Measurements from ENCODE around the gene NCMAP. TPM values are rescaled to one million over a fixed set of nuclear protein-coding genes. Genes with fewer than 3 reads are reported as not detected.

NCMAP gene
- total and polyA plus RNA-seq, 4 donors: 1.5 to 20.2 (median 5.9) TPM

DNA sequence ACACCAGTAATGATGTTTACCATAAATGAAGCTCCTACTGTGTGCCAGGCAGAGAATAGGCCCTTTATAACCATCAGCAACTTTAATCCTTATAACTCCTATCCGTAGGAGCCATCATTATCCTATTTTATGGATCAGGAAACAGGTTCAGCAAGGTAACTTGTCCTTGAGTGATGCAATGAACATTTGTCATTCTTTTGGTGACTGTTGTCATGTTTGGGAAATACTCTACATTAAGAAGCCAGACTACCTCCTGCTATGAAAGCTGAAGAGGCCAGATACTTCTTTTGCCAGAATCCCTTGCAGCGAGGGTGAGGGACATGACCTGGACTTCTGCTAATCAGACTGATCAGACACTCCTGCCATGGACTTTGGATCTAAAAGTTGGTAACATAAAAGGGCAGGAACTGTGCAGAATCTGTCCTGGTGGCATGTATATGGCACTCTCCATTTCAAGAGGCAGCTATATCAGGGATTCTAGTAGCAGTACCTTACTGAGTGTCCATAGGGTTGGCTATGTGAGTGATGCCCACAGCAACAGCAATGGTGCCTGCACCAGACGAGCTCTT lies 54.1 kb downstream of the NCMAP start:
- TF ChIP-seq, protein P1, sequence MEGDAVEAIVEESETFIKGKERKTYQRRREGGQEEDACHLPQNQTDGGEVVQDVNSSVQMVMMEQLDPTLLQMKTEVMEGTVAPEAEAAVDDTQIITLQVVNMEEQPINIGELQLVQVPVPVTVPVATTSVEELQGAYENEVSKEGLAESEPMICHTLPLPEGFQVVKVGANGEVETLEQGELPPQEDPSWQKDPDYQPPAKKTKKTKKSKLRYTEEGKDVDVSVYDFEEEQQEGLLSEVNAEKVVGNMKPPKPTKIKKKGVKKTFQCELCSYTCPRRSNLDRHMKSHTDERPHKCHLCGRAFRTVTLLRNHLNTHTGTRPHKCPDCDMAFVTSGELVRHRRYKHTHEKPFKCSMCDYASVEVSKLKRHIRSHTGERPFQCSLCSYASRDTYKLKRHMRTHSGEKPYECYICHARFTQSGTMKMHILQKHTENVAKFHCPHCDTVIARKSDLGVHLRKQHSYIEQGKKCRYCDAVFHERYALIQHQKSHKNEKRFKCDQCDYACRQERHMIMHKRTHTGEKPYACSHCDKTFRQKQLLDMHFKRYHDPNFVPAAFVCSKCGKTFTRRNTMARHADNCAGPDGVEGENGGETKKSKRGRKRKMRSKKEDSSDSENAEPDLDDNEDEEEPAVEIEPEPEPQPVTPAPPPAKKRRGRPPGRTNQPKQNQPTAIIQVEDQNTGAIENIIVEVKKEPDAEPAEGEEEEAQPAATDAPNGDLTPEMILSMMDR (IDR thresholded peaks at IDR 0.05; ENCODE audit: control extremely low read depth, extremely low read depth): no peak
- no peak for ATAC-seq (ENCODE audit: insufficient read depth, low FRiP score)

DNA sequence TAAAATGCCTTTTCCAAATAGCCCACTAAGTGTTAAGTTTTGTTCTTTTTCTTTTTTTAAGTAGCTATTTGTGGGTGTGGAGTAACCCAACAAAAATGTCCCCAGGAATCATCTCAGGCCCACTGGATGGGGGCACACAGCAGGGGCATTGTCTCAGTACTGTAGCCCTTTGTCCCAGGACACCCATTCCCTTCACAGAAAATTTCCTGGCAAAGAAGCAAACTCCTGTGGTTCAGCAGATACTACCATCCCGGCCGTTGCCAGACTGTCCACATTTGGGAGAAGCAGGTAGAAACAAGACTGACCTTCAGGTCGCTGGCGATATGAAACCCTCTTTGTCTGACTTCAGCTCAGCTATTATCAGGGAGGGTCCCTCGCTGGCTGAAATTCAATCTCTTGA lies 63.5 kb downstream of the NCMAP start:
- H3K9ac ChIP-seq (ENCODE audit: insufficient read depth in 1 of 2, low read length in 2 of 2): no peak overlapping the region
- H3K4me3 ChIP-seq: no peak overlapping the region
- H3K27me3 ChIP-seq (ENCODE audit: control insufficient read depth in 3 of 3, insufficient read depth in 3 of 3, low read length in 2 of 3): no peaks in the 10 kb centered on the region
- no peaks in the 10 kb centered on the region for H3K36me3 ChIP-seq (ENCODE audit: control insufficient read depth in 4 of 4, insufficient read depth in 4 of 4, low read length in 4 of 4)
- no peaks in the 10 kb centered on the region for H3K4me1 ChIP-seq (ENCODE audit: control insufficient read depth in 5 of 5, insufficient read depth in 5 of 5, low read length in 5 of 5)
- no peaks in the 10 kb centered on the region for H3K9me3 ChIP-seq (ENCODE audit: control insufficient read depth in 4 of 4, insufficient read depth in 3 of 4, low read length in 3 of 4)
- ATAC-seq (ENCODE audit: insufficient read depth, low FRiP score): no peak
- WGBS, 2 donors: 71 to 87% methylated on average over 5 of the region's 5 CpGs
- DNase-seq: no peak
- TF ChIP-seq, protein P1 (IDR thresholded peaks at IDR 0.05; ENCODE audit: control extremely low read depth, extremely low read depth): no peak
- H3K27ac ChIP-seq (ENCODE audit: low read depth in 1 of 2, low read length in 1 of 2): no peak overlapping the region

More for the DNA sequence above, 54.1 kb downstream of the NCMAP start:
- no peak overlapping the region for H3K4me3 ChIP-seq
- H3K9me3 ChIP-seq (ENCODE audit: control insufficient read depth in 4 of 4, insufficient read depth in 3 of 4, low read length in 3 of 4): no peaks in the 10 kb centered on the region
- no peaks in the 10 kb centered on the region for H3K4me1 ChIP-seq (ENCODE audit: control insufficient read depth in 5 of 5, insufficient read depth in 5 of 5, low read length in 5 of 5)
- H3K27me3 ChIP-seq (ENCODE audit: control insufficient read depth in 3 of 3, insufficient read depth in 3 of 3, low read length in 2 of 3): no peaks in the 10 kb centered on the region
- no peaks in the 10 kb centered on the region for H3K36me3 ChIP-seq (ENCODE audit: control insufficient read depth in 4 of 4, insufficient read depth in 4 of 4, low read length in 4 of 4)
- H3K9ac ChIP-seq (ENCODE audit: insufficient read depth in 1 of 2, low read length in 2 of 2): no peak overlapping the region
- WGBS, 2 donors: 64 to 82% methylated on average over 3 of the region's 3 CpGs
- no peak for DNase-seq
- no peak overlapping the region for H3K27ac ChIP-seq (ENCODE audit: low read depth in 1 of 2, low read length in 1 of 2)

DNA sequence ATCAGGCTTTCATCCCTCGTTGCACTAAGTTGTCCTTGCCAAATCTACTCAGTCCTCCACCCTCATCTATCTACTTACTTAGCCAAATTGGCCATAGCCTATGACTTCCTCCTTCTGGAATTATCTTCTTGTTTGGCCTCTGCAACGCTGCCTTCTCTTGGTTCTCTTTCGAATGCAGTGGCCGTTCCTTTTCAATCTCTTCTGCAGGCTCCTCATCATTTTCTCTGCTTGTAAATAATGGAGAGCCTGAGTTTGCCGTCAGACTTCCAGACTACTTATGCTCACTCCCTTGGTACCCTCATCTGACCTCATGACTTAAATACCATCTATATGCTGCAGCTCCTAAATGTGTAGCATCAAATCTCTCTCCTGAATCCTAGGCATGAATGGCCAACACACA lies 64.8 kb downstream of the NCMAP start:
- no peak for ATAC-seq (ENCODE audit: insufficient read depth, low FRiP score)
- 74 to 83% methylated on average over 5 of the region's 5 CpGs for WGBS, 2 donors
- H3K27me3 ChIP-seq (ENCODE audit: control insufficient read depth in 3 of 3, insufficient read depth in 3 of 3, low read length in 2 of 3): no peaks in the 10 kb centered on the region
- no peak overlapping the region for H3K4me3 ChIP-seq
- no peak overlapping the region for H3K27ac ChIP-seq (ENCODE audit: low read depth in 1 of 2, low read length in 1 of 2)
- TF ChIP-seq, protein P1 (IDR thresholded peaks at IDR 0.05; ENCODE audit: control extremely low read depth, extremely low read depth): no peak
- no peaks in the 10 kb centered on the region for H3K4me1 ChIP-seq (ENCODE audit: control insufficient read depth in 5 of 5, insufficient read depth in 5 of 5, low read length in 5 of 5)
- no peak for DNase-seq
- no peaks in the 10 kb centered on the region for H3K36me3 ChIP-seq (ENCODE audit: control insufficient read depth in 4 of 4, insufficient read depth in 4 of 4, low read length in 4 of 4)
- no peak overlapping the region for H3K9ac ChIP-seq (ENCODE audit: insufficient read depth in 1 of 2, low read length in 2 of 2)
- no peaks in the 10 kb centered on the region for H3K9me3 ChIP-seq (ENCODE audit: control insufficient read depth in 4 of 4, insufficient read depth in 3 of 4, low read length in 3 of 4)

DNA sequence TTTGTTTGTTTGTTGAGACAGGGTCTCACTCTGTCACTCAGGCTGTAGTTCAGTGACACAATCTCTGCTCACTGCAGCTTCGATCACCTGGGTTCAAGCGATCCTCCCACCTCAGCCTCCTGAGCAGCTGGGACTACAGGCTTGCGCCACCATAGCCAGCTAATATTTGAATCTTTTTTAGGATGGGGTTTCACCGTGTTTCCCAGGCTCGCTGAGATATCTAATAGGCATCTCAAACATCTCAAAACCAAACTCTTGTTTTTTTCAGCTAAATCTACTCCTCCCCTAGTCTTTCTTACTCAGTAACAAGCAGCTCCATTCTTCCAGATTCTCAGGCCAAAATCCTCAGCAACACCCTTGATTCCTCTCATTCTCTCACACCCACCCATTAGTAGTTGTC lies 65.2 kb downstream of the NCMAP start:
- WGBS, 2 donors: 83 to 90% methylated on average over 5 of the region's 5 CpGs
- Histone ChIP-seq H3K4me3 (no peak overlapping the region), H3K36me3 (ENCODE audit: control insufficient read depth in 4 of 4, insufficient read depth in 4 of 4, low read length in 4 of 4) (no peaks in the 10 kb centered on the region), H3K9ac (ENCODE audit: insufficient read depth in 1 of 2, low read length in 2 of 2) (no peak overlapping the region), H3K4me1 (ENCODE audit: control insufficient read depth in 5 of 5, insufficient read depth in 5 of 5, low read length in 5 of 5) (no peaks in the 10 kb centered on the region), H3K9me3 (ENCODE audit: control insufficient read depth in 4 of 4, insufficient read depth in 3 of 4, low read length in 3 of 4) (no peaks in the 10 kb centered on the region), H3K27ac (ENCODE audit: low read depth in 1 of 2, low read length in 1 of 2) (no peak overlapping the region), H3K27me3 (ENCODE audit: control insufficient read depth in 3 of 3, insufficient read depth in 3 of 3, low read length in 2 of 3) (no peaks in the 10 kb centered on the region)
- ATAC-seq (ENCODE audit: insufficient read depth, low FRiP score): no peak
- TF ChIP-seq, protein P1 (IDR thresholded peaks at IDR 0.05; ENCODE audit: control extremely low read depth, extremely low read depth): no peak
- no peak for DNase-seq

Data from lung (tissue), 12 donors.